Measurements from ENCODE around the gene SHC2. TPM values are rescaled to one million over a fixed set of nuclear protein-coding genes. Genes with fewer than 3 reads are reported as not detected.

The SHC2 gene
- polyA plus RNA-seq, 1 of the 3 experiments (the other 2 are of a cell fraction), result 0.64 TPM

DNA sequence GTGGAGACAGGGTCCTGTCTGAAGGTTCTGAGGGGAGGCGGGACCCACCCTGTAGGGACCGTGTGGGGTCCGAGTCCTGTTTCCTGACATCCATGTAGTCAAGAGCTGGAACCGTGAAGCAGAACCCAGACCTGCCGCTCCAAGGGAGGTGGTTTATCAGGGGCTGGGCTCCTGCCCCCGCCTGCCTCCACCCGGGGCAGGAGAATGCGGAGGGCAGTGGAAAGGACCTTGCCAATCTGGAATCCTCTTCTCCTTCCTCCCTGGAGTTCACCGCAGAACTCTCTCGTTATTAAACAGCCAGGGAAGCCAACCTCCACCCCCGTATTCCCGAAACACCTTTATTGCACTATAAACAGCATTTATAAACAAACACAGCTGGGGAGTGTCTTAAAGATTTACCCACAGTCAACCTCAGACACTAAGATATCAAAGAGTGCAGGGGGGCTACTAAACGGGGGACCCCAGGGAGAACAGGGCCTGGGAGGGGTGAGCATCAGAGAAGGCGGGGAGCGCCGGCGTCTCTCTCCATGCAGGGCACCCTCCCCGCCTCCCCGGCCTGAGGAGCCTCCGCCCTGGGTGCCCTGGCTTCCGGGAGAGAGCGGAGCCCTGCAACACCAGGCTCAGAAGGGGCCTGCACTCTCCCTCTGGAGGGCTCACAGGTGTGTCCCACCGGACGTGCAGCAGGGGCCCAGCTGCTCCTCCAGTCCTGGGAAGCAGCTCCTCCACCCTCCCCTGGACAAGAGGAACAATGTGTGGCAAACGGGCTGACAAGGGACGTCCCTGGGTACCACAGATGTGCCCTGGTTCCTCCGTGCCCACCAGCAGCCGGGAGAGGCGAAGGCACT is 55.5 kb downstream of the SHC2 start:
- H3F3A ChIP-seq (replicated peaks; ENCODE audit: insufficient read depth), result no peaks in the 10 kb centered on the region
- H3K4me1 ChIP-seq (ENCODE audit: control insufficient read depth in 1 of 2, insufficient read depth in 2 of 2, low read depth in 1 of 2, low read length in 1 of 2), result peaks cover 0 to 24% of the 10 kb centered on the region in 2 experiments; a peak in 1 of 4 replicates
- 69% methylated on average over 11 of the region's 29 CpGs for WGBS (ENCODE audit: low lambda C conversion rate)
- no peak overlapping the region for H3K9ac ChIP-seq
- no peaks in the 10 kb centered on the region for H4K20me1 ChIP-seq (ENCODE audit: insufficient read depth)
- H3K27me3 ChIP-seq (ENCODE audit: insufficient read depth), result peaks cover 8% of the 10 kb centered on the region; the same call in 1 of the 2 replicates
- H3K9me3 ChIP-seq, result no peaks in the 10 kb centered on the region
- H3K27ac ChIP-seq (ENCODE audit: low read depth in 2 of 2, low read length in 1 of 2), result no peak overlapping the region
- no peaks in the 10 kb centered on the region for H3K79me2 ChIP-seq (ENCODE audit: insufficient read depth)
- H3K36me3 ChIP-seq (replicated peaks in 1 of 2; ENCODE audit: control insufficient read depth in 1 of 2, insufficient read depth in 2 of 2, low read length in 1 of 2), result no peaks in the 10 kb centered on the region
- TF ChIP-seq, protein P1, sequence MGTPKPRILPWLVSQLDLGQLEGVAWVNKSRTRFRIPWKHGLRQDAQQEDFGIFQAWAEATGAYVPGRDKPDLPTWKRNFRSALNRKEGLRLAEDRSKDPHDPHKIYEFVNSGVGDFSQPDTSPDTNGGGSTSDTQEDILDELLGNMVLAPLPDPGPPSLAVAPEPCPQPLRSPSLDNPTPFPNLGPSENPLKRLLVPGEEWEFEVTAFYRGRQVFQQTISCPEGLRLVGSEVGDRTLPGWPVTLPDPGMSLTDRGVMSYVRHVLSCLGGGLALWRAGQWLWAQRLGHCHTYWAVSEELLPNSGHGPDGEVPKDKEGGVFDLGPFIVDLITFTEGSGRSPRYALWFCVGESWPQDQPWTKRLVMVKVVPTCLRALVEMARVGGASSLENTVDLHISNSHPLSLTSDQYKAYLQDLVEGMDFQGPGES (IDR thresholded peaks at IDR 0.05; ENCODE audit: low read depth, low read length), result no peak
- H3K4me2 ChIP-seq, result no peak overlapping the region
- POLR2A ChIA-PET, result no interaction called here
- peak; percentile 42 for DNase-seq
- H3K9me2 ChIP-seq, result no peaks in the 10 kb centered on the region
- no peak overlapping the region for H2AFZ ChIP-seq (ENCODE audit: low read depth)
- CTCF ChIA-PET, result interaction anchor here (1.1 kb wide), 1 partner anchor 9 kb away, joined by 4 read pairs; no protein-coding TSS in a partner anchor
- no peak overlapping the region for H3K4me3 ChIP-seq (ENCODE audit: low read depth in 2 of 2, low read length in 1 of 2)

DNA sequence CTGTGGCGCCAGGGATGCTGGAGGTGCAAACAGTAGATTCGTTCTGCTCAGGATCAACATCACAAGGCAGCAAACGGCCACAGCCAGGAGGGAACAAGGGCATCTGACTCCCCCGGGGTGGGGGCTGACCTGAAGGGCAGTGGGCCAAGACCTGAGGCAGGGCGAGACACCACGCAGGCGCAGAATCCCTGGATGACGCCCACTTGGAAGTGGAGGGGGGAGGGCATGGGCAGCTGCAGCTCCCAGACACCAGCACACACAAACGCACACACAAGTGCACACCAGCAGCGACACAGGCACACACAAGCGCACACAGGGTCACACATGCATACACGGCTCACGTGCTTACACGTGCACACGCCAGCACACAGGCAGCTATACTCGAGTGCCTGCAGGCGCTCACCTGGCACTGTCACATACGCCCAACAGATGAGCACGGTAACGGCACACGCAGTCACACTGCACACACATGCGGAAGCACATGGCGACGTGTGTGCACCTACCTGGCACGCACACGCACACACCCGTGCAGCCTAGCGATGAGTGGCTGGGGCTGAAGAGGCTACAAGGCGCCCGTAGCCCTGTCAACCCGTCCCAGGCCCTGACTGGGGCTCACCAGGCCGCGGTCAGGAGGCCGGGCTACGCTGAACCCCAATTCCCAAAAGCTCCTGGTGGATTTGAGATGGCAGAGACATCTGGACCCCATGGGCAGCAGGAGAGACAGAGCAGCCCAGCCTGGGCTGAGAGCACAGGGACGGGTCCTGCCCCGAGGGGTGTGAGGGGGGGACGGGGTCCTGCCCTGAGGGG is 57.4 kb downstream of the SHC2 start:
- no peaks in the 10 kb centered on the region for H3F3A ChIP-seq (replicated peaks; ENCODE audit: insufficient read depth)
- no peaks in the 10 kb centered on the region for H3K36me3 ChIP-seq (replicated peaks in 1 of 2; ENCODE audit: control insufficient read depth in 1 of 2, insufficient read depth in 2 of 2, low read length in 1 of 2)
- H3K27me3 ChIP-seq (ENCODE audit: insufficient read depth), result no peaks in the 10 kb centered on the region
- H3K4me1 ChIP-seq (ENCODE audit: control insufficient read depth in 1 of 2, insufficient read depth in 2 of 2, low read depth in 1 of 2, low read length in 1 of 2), result peaks cover 0 to 14% of the 10 kb centered on the region in 2 experiments; a peak in 1 of 4 replicates
- no peak overlapping the region for H2AFZ ChIP-seq (ENCODE audit: low read depth)
- TF ChIP-seq ELF1 (IDR thresholded peaks at IDR 0.05) (no peak), EZH2phosphoT487 (IDR thresholded peaks at IDR 0.05; ENCODE audit: borderline replicate concordance, low read depth) (no peak), RAD21 (IDR thresholded peaks at IDR 0.05; ENCODE audit: low read length) (no peak), RXRA (IDR thresholded peaks at IDR 0.05; ENCODE audit: borderline replicate concordance, low read depth) (no peak), CHD2 (IDR thresholded peaks at IDR 0.05; ENCODE audit: low read length, partially characterized antibody) (no peak)
- TF ChIP-seq, protein P1 (IDR thresholded peaks at IDR 0.05; ENCODE audit: low read depth, low read length), result no peak
- TF ChIP-seq, protein P2, sequence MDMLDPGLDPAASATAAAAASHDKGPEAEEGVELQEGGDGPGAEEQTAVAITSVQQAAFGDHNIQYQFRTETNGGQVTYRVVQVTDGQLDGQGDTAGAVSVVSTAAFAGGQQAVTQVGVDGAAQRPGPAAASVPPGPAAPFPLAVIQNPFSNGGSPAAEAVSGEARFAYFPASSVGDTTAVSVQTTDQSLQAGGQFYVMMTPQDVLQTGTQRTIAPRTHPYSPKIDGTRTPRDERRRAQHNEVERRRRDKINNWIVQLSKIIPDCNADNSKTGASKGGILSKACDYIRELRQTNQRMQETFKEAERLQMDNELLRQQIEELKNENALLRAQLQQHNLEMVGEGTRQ (IDR thresholded peaks at IDR 0.05; ENCODE audit: borderline replicate concordance, low read depth, low read length), result no peak
- no peaks in the 10 kb centered on the region for H3K9me2 ChIP-seq
- H4K20me1 ChIP-seq (ENCODE audit: insufficient read depth), result no peaks in the 10 kb centered on the region
- peak; percentile 62 for DNase-seq
- 73% methylated on average over 15 of the region's 38 CpGs for whole genome bisulfite sequencing (ENCODE audit: low lambda C conversion rate)
- ChIA-PET CTCF (interaction anchor here (1.1 to 2.2 kb wide), 3 partner anchors 9 to 103 kb away, joined by 3 to 6 read pairs (median 5); no protein-coding TSS in a partner anchor), POLR2A (no interaction called here)
- no peak overlapping the region for H3K4me3 ChIP-seq (ENCODE audit: low read depth in 2 of 2, low read length in 1 of 2)
- no peak overlapping the region for H3K4me2 ChIP-seq
- no peaks in the 10 kb centered on the region for H3K79me2 ChIP-seq (ENCODE audit: insufficient read depth)
- no peaks in the 10 kb centered on the region for H3K9me3 ChIP-seq
- no peak overlapping the region; a peak in 1 of 4 replicates for H3K27ac ChIP-seq (ENCODE audit: low read depth in 2 of 2, low read length in 1 of 2)
- no peak overlapping the region for H3K9ac ChIP-seq
